Measurements from ENCODE around the gene FOXD3.
A peak's percentile ranks its signal among the peaks of the same experiment; 100 is the strongest.

FOXD3 gene

GRCh38 chr1:63362073-63362472 lies 39.7 kb downstream of the FOXD3 start:
- Histone ChIP-seq H3K4me3 (no peak overlapping the region), H3K36me3 (ENCODE audit: insufficient read depth, low read length) (no peaks in the 10 kb centered on the region), H3K9me3 (ENCODE audit: low read depth, low read length) (no peaks in the 10 kb centered on the region), H3K9ac (ENCODE audit: insufficient read length) (no peak overlapping the region), H3K27ac (no peak overlapping the region)
- TF ChIP-seq FOXP2 (optimal IDR thresholded peaks at IDR 0.05; ENCODE audit: control extremely low read depth, extremely low read length, insufficient read depth) (no peak), POLR2AphosphoS5 (IDR thresholded peaks at IDR 0.05; ENCODE audit: borderline replicate concordance, low read depth, low read length) (no peak), EZH2 (IDR thresholded peaks at IDR 0.05) (no peak)
- DNase-seq (ENCODE audit: low read depth, low spot score): no peak

GRCh38 chr1:63362578-63362977 lies 40.2 kb downstream of the FOXD3 start:
- no peak for TF ChIP-seq POLR2AphosphoS5 (IDR thresholded peaks at IDR 0.05; ENCODE audit: borderline replicate concordance, low read depth, low read length)
- TF ChIP-seq EZH2 (IDR thresholded peaks at IDR 0.05): no peak
- no peak for TF ChIP-seq FOXP2 (optimal IDR thresholded peaks at IDR 0.05; ENCODE audit: control extremely low read depth, extremely low read length, insufficient read depth)
- no peak for DNase-seq (ENCODE audit: low read depth, low spot score)
- H3K4me3 ChIP-seq: no peak overlapping the region
- H3K27ac ChIP-seq: no peak overlapping the region
- H3K9me3 ChIP-seq (ENCODE audit: low read depth, low read length): no peaks in the 10 kb centered on the region
- no peak overlapping the region for H3K9ac ChIP-seq (ENCODE audit: insufficient read length)
- no peaks in the 10 kb centered on the region for H3K36me3 ChIP-seq (ENCODE audit: insufficient read depth, low read length)

GRCh38 chr1:63363014-63363413 lies 40.6 kb downstream of the FOXD3 start:
- Histone ChIP-seq H3K4me3 (no peak overlapping the region), H3K36me3 (ENCODE audit: insufficient read depth, low read length) (no peaks in the 10 kb centered on the region), H3K27ac (no peak overlapping the region), H3K9ac (ENCODE audit: insufficient read length) (no peak overlapping the region), H3K9me3 (ENCODE audit: low read depth, low read length) (no peaks in the 10 kb centered on the region)
- TF ChIP-seq POLR2AphosphoS5 (IDR thresholded peaks at IDR 0.05; ENCODE audit: borderline replicate concordance, low read depth, low read length) (no peak), FOXP2 (optimal IDR thresholded peaks at IDR 0.05; ENCODE audit: control extremely low read depth, extremely low read length, insufficient read depth) (no peak), EZH2 (IDR thresholded peaks at IDR 0.05) (no peak)
- no peak for DNase-seq (ENCODE audit: low read depth, low spot score)

- H3K36me3 ChIP-seq (ENCODE audit: insufficient read depth, low read length): peaks cover 14% of the 10 kb centered on the region
Observed at GRCh38 chr1:63366908-63367214, 44.5 kb downstream of the FOXD3 start.

DNA sequence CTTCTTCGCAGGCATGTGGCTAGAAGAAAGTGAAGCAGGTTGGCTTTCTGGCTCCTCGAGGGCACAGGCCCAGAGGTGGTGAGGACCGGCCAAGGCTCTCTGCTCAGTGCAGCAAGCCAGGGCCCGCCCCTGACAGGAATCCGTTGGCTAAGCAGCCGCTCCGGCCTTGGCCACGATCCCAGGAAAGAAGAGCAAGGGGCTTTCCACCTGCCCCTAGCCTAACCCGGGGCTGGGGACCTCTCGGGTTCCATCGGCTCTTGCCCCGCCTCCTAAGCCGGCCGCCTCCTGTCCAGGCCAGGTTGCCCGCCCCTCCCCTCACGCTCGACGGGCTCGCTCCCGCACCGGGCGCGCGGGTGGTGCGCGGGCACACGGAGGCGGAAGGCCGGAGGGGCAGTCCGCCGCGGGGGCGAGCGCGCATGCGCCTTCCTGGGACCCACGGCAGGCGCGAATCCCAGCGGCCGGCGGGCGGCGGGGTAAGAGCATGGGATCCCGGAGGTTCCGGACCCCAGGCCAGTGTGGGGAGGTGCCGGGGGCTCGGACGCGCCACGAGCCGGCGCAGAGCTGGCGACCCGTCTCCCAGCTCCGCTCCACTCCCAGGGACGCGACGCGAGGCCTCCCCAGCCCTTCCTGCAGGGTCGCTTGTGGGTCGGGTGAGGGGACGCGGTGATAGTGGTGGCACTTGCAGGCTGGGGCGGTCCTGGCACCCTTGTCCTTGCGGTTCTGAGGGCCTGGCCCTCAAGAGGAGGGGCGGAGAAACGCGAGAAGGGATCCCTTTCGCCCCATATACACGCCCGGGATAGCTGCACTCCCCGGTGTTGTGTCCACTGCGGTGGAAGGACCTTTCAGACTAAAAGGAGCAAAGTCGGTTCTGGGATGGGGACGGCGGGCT lies 45.1 kb downstream of the FOXD3 start, which contains the start of gene ALG6:
TSS of gene ALG6 (plus strand) at position 413 of the 889 bp plus-strand sequence. CDS start 3,351 bp downstream, outside the sequence.
- Histone ChIP-seq H3K9ac (ENCODE audit: insufficient read length) (peak within 1 kb of the TSS; percentile 96), H3K36me3 (ENCODE audit: insufficient read depth, low read length) (peaks cover 19% of the 10 kb centered on the region), H3K4me3 (peak within 1 kb of the TSS; percentile 85), H3K9me3 (ENCODE audit: low read depth, low read length) (no peaks in the 10 kb centered on the region), H3K27ac (peak within 1 kb of the TSS; percentile 81)
- no peak for TF ChIP-seq FOXP2 (optimal IDR thresholded peaks at IDR 0.05; ENCODE audit: control extremely low read depth, extremely low read length, insufficient read depth)
- peak; percentile 96 for TF ChIP-seq POLR2AphosphoS5 (IDR thresholded peaks at IDR 0.05; ENCODE audit: borderline replicate concordance, low read depth, low read length)
- DNase-seq (ENCODE audit: low read depth, low spot score): no peak

More at GRCh38 chr1:63366908-63367214, 44.5 kb downstream of the FOXD3 start:
- H3K27ac ChIP-seq: peak overlapping the region; percentile 81
- H3K9me3 ChIP-seq (ENCODE audit: low read depth, low read length): no peaks in the 10 kb centered on the region
- TF ChIP-seq FOXP2 (optimal IDR thresholded peaks at IDR 0.05; ENCODE audit: control extremely low read depth, extremely low read length, insufficient read depth) (no peak), EZH2 (IDR thresholded peaks at IDR 0.05) (no peak), POLR2AphosphoS5 (IDR thresholded peaks at IDR 0.05; ENCODE audit: borderline replicate concordance, low read depth, low read length) (no peak)
- no peak for DNase-seq (ENCODE audit: low read depth, low spot score)
- H3K4me3 ChIP-seq: peak overlapping the region; percentile 85
- peak overlapping the region; percentile 24 for H3K9ac ChIP-seq (ENCODE audit: insufficient read length)

DNA sequence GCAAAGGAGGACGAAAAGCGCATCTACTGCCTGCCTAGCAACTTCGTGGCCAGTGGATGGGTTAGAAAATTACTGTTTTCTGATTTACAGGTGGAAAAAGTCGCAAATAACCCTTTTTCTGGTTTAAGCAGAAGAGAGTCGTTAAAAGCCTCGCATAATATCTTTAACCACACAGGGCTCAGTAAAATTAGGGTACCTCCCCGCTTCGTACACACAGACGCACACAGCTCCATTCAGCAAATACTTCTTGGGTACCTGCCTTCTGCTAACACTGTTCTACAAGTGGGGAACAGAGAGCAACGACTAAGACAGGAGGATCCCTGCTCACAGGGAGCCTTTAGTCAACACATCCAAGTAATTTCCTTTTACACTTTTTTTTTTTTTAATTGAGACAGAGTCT lies 45.8 kb downstream of the FOXD3 start:
- H3K9me3 ChIP-seq (ENCODE audit: low read depth, low read length): no peaks in the 10 kb centered on the region
- no peak overlapping the region; the same call in 1 of the 2 replicates for H3K27ac ChIP-seq
- no peak for DNase-seq (ENCODE audit: low read depth, low spot score)
- H3K9ac ChIP-seq (ENCODE audit: insufficient read length): peak overlapping the region; percentile 96
- TF ChIP-seq POLR2AphosphoS5 (IDR thresholded peaks at IDR 0.05; ENCODE audit: borderline replicate concordance, low read depth, low read length) (no peak), FOXP2 (optimal IDR thresholded peaks at IDR 0.05; ENCODE audit: control extremely low read depth, extremely low read length, insufficient read depth) (no peak), EZH2 (IDR thresholded peaks at IDR 0.05) (no peak)
- H3K36me3 ChIP-seq (ENCODE audit: insufficient read depth, low read length): peaks cover 22% of the 10 kb centered on the region
- peak overlapping the region; percentile 85 for H3K4me3 ChIP-seq

All from SK-N-MC (cell line).